ENCODE measurements around the gene PABPN1L.

- TF ChIP-seq EZH2phosphoT487 (IDR thresholded peaks at IDR 0.05; ENCODE audit: low read length): no peak
- no peak for TF ChIP-seq CTCF (IDR thresholded peaks at IDR 0.05; ENCODE audit: low read length)
Measured at GRCh38 chr16:88914750-88915368, 48.4 kb upstream of the PABPN1L start.

Data from MM.1S (cell line).